Muscle layer of colon (tissue), 2 donors: ENCODE results near the gene FAM193B.
"Not testable (repeated sequence)": the region's sequence is repeated elsewhere in the genome, so short reads cannot be mapped to it uniquely, and the experiment has no call there.

ENCODE experiments used
- H3K27ac ChIP-seq: one replicate; pipeline ENCODE4 v1.7.0; 2013; ENCODE audit warnings: low read depth, mild to moderate bottlenecking, low read length, moderate library complexity
- H3K27me3 ChIP-seq, 2 donors: one replicate each; pipeline ENCODE4 v1.7.0; 2013; ENCODE audit warnings: low read length in 2 of 2, mild to moderate bottlenecking in 2 of 2; ENCODE audit not compliant: insufficient read depth in 2 of 2, control insufficient read depth in 1 of 2
- H3K36me3 ChIP-seq: one replicate; pipeline ENCODE4 v1.7.0; 2013; ENCODE audit warnings: mild to moderate bottlenecking, low read length; ENCODE audit not compliant: insufficient read depth
- H3K4me1 ChIP-seq: one replicate; pipeline ENCODE4 v1.7.0; 2013; ENCODE audit warnings: mild to moderate bottlenecking, low read length; ENCODE audit not compliant: insufficient read depth
- H3K4me3 ChIP-seq, 2 donors: one replicate each; pipeline ENCODE4 v1.7.0; 2013; ENCODE audit warnings: low read length in 2 of 2, low read depth in 1 of 2, mild to moderate bottlenecking in 1 of 2, moderate library complexity in 1 of 2
- H3K9ac ChIP-seq: one replicate; pipeline ENCODE4 v1.7.0; 2013; ENCODE audit warnings: low read length
- H3K9me3 ChIP-seq: one replicate; pipeline ENCODE4 v1.7.0; 2013; ENCODE audit warnings: mild to moderate bottlenecking, low read length
- donor health status: abdominal sarcoma.
- donor health status: Adenocarcinoma of cecum.

Gene FAM193B

GRCh38 chr5:177575488-177575887 is 21.1 kb upstream of the FAM193B start:
- Histone ChIP-seq H3K4me3 (no peak overlapping the region), H3K4me1 (no peaks in the 10 kb centered on the region), H3K9ac (no peak overlapping the region), H3K27me3 (no peaks in the 10 kb centered on the region), H3K36me3 (no peaks in the 10 kb centered on the region), H3K9me3 (no peaks in the 10 kb centered on the region), H3K27ac (no peak overlapping the region)

DNA sequence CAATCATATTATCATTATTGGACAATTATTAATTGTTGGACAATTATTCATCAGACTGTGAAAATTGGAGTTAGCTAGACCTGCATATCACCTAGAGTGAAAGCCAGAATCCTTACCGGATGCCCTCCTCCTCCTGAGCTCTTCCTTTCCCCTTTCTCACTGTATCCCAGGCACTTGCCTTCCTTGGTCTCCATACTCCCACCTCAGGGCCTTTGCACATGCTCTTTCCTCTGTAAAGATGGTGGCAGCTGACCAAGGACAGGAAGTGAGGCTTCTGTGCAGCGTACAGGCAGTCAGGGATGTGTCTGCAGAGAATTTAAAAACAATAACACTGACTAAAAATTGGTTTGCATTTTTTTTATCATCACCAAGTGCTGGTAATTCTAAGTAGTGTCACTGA is 15.5 kb upstream of the FAM193B start:
- Histone ChIP-seq H3K9me3 (no peaks in the 10 kb centered on the region), H3K4me3 (no peak overlapping the region), H3K36me3 (no peaks in the 10 kb centered on the region), H3K27me3 (no peaks in the 10 kb centered on the region), H3K27ac (no peak overlapping the region), H3K9ac (no peak overlapping the region), H3K4me1 (no peaks in the 10 kb centered on the region)

- H3K4me1 ChIP-seq = no peaks in the 10 kb centered on the region
- no peak overlapping the region for H3K27ac ChIP-seq
- H3K9ac ChIP-seq = no peak overlapping the region
- H3K4me3 ChIP-seq = no peak overlapping the region
- H3K9me3 ChIP-seq = no peaks in the 10 kb centered on the region
- H3K27me3 ChIP-seq = no peaks in the 10 kb centered on the region
- no peaks in the 10 kb centered on the region for H3K36me3 ChIP-seq
Measured at GRCh38 chr5:177568326-177568725, 14.0 kb upstream of the FAM193B start.

GRCh38 chr5:177565046-177565445 is 10.7 kb upstream of the FAM193B start:
- Histone ChIP-seq H3K36me3 (no peaks in the 10 kb centered on the region), H3K27me3 (no peaks in the 10 kb centered on the region), H3K4me1 (no peaks in the 10 kb centered on the region), H3K4me3 (no peak overlapping the region), H3K9me3 (no peaks in the 10 kb centered on the region), H3K9ac (no peak overlapping the region), H3K27ac (no peak overlapping the region)

DNA sequence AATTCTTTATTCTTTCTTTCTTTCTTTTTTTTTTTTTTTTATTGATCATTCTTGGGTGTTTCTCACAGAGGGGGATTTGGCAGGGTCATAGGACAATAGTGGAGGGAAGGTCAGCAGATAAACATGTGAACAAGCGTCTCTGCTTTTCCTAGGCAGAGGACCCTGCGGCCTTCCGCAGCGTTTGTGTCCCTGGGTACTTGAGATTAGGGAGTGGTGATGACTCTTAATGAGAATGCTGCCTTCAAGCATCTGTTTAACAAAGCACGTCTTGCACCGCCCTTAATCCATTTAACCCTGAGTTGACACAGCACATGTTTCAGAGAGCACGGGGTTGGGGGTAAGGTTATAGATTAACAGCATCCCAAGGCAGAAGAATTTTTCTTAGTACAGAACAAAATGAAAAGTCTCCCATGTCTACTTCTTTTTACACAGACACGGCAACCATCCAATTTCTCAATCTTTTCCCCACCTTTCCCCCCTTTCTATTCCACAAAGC is 5.1 kb upstream of the FAM193B start:
- H3K9me3 ChIP-seq, H3K27me3 ChIP-seq, H3K4me3 ChIP-seq, H3K36me3 ChIP-seq, H3K27ac ChIP-seq, H3K4me1 ChIP-seq, H3K9ac ChIP-seq: not testable (repeated sequence)

DNA sequence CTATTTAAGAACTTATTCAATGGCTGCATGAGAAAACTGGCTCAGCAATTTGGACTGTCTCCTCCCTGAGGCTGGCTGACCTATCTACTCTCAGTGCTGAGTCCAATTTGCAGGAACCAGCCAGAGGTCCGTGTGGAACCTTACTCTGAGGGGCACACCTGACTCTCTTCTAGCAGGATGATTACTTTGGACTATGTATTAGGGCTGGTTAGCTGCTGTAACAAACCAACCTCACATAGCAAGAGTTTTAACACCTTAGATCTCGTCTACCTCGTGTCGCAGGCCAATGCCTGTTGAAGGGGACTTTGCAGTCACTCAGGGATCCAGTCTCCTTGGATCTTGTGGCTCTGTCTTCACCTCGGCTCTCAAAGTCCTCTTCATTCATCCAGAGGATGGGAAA is 3.4 kb upstream of the FAM193B start:
- no peaks in the 10 kb centered on the region for H3K27me3 ChIP-seq
- no peak overlapping the region for H3K27ac ChIP-seq
- H3K9me3 ChIP-seq = no peaks in the 10 kb centered on the region
- peaks cover 8% of the 10 kb centered on the region for H3K4me1 ChIP-seq
- H3K9ac ChIP-seq = no peak overlapping the region
- no peak overlapping the region for H3K4me3 ChIP-seq
- H3K36me3 ChIP-seq = peaks cover 3% of the 10 kb centered on the region

DNA sequence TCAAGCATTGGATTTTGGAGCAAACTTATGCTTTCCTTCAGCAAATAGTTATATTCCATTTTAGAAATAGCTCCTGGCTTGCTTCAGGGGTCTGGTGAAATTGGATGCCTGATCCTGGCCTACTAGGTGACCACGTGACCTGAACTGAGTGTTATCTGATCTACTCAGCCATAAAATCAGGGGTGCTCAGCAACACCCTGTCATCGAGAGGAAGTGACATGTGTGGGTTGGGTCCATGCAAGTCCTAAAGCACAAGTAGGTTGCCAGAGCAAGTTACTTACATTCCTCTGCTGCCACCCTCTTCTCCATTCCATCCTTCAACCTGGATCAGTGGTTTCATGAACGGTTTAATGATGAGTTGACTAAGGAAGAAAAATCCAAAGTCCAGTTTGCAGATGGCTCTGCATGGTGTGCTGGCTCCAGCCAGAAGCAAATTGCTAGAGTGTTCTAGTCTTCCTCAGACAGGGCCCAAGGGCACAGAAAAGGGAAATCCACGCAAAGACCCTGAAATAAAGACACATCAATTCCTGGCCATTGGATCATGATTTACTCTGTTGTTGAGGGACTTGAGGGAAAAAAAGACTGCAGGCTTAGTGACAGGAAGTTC is 2.8 kb upstream of the FAM193B start:
- Histone ChIP-seq H3K9me3 (no peaks in the 10 kb centered on the region), H3K4me3 (no peak overlapping the region), H3K27ac (no peak overlapping the region), H3K4me1 (peaks cover 14% of the 10 kb centered on the region), H3K36me3 (peaks cover 8% of the 10 kb centered on the region), H3K9ac (no peak overlapping the region), H3K27me3 (no peaks in the 10 kb centered on the region)

- Histone ChIP-seq H3K27ac (no peak overlapping the region), H3K27me3 (no peaks in the 10 kb centered on the region), H3K4me3 (no peak overlapping the region), H3K36me3 (peaks cover 21% of the 10 kb centered on the region), H3K9me3 (no peaks in the 10 kb centered on the region), H3K4me1 (peaks cover 16% of the 10 kb centered on the region), H3K9ac (no peak overlapping the region)
Measured at GRCh38 chr5:177555665-177556064, 1.3 kb upstream of the FAM193B start.

DNA sequence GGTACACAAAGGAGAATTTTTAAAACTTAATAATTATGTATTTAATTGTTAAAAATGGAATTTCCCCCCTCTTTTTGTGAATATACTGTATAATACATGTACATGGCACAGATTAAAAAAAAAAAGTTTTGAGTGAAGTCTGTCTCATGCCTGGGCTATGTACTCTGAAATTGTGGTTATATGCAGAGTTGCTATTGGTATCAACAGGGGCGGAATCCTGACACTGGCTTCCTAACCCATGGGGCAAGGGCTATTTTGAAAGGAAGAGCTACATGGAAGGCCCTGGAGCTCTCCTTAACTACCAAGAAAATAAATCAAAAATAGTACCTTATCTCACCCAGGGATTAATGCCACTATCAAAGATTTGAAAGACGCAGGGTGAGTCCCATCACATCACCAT is 865 bp upstream of the FAM193B start:
- H3K9ac ChIP-seq = no peak overlapping the region
- H3K27me3 ChIP-seq = no peaks in the 10 kb centered on the region
- peaks cover 19% of the 10 kb centered on the region for H3K4me1 ChIP-seq
- H3K36me3 ChIP-seq = peaks cover 24% of the 10 kb centered on the region
- no peaks in the 10 kb centered on the region for H3K9me3 ChIP-seq
- H3K27ac ChIP-seq = no peak overlapping the region
- no peak overlapping the region for H3K4me3 ChIP-seq

GRCh38 chr5:177553671-177554429 is 513 bp downstream of the FAM193B start:
- peak overlapping the region; percentile 53 for H3K9ac ChIP-seq
- H3K36me3 ChIP-seq = peaks cover 24% of the 10 kb centered on the region
- H3K27ac ChIP-seq = peak overlapping the region; percentile 78
- H3K27me3 ChIP-seq = no peaks in the 10 kb centered on the region
- H3K9me3 ChIP-seq = no peaks in the 10 kb centered on the region
- H3K4me1 ChIP-seq = peaks cover 22% of the 10 kb centered on the region
- peak overlapping the region; percentile 71 to 73 for H3K4me3 ChIP-seq

DNA sequence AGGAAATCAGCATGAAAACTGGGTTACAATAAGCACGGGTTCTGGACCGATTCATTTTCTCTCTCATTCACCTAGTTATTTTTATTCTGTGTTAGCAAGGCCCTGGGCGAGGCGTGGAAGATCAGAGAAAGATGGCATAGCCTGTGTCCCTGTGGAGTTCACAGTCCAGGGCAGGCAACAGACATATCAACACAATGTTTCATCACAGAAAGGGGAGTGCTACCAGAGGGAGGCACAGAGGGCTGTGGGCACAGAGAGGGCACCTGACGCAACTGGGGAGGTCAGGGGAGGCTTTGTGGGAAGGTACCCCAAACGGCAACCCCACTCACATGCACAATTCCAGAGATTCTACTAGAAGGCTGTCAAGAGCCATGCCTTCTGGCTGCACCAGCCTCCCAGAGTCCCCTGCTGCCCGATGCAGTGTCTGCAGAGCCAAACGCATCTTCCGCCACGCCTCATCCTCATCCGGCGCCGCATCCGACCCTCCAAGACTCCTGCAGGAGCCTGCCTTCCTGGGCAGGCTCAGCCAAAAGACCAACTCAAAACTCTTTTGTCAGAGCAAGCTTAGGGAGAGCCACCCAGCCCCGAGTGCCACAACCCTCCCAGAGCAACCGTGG is 1.4 kb downstream of the FAM193B start:
- Histone ChIP-seq H3K27ac (peak overlapping the region; percentile 78), H3K9ac (peak overlapping the region; percentile 30), H3K9me3 (no peaks in the 10 kb centered on the region), H3K36me3 (peaks cover 24% of the 10 kb centered on the region), H3K4me3 (peak overlapping the region; percentile 71 to 73), H3K4me1 (peaks cover 31% of the 10 kb centered on the region), H3K27me3 (no peaks in the 10 kb centered on the region)
